H9 (cell line): ENCODE measurements around the gene LPIN2. TPM values are rescaled to one million over a fixed set of nuclear protein-coding genes. Genes with fewer than 3 reads are reported as not detected.

Source experiments
- DNase-seq: peaks from one replicate; pipeline ENCODE4 v3.0.0-alpha.2; 2017
- H2AFZ ChIP-seq: one replicate; pipeline ENCODE4 v1.6.1; 2013; ENCODE audit warnings: mild to moderate bottlenecking, low read length, control low read depth, moderate library complexity
- H2AK5ac ChIP-seq: 2 replicates; pipeline ENCODE4 v1.6.1; 2013; ENCODE audit warnings: low read length, control low read depth, mixed read lengths; ENCODE audit not compliant: insufficient read length
- H2BK120ac ChIP-seq: one replicate; pipeline ENCODE4 v1.6.1; 2013; ENCODE audit warnings: low read depth, mild to moderate bottlenecking, low read length, control low read depth, inconsistent platforms; ENCODE audit not compliant: poor library complexity, severe bottlenecking
- H2BK12ac ChIP-seq: 2 replicates; pipeline ENCODE4 v1.6.1; 2013; ENCODE audit warnings: low read length, control low read depth, mixed read lengths, low read depth; ENCODE audit not compliant: insufficient read length
- H2BK15ac ChIP-seq: 2 replicates; pipeline ENCODE4 v1.6.1; 2013; ENCODE audit warnings: low read depth, low read length, control low read depth
- H2BK20ac ChIP-seq: one replicate; pipeline ENCODE4 v1.6.1; 2013; ENCODE audit warnings: low read depth, mild to moderate bottlenecking, low read length, control low read depth, inconsistent platforms; ENCODE audit not compliant: poor library complexity, severe bottlenecking
- H2BK5ac ChIP-seq: 2 replicates; pipeline ENCODE4 v1.6.1; 2013; ENCODE audit warnings: low read length, control low read depth, mixed read lengths; ENCODE audit not compliant: insufficient read length
- H3K14ac ChIP-seq: 2 replicates; pipeline ENCODE4 v1.6.1; 2013; ENCODE audit warnings: low read length, control low read depth; ENCODE audit not compliant: insufficient read depth
- H3K18ac ChIP-seq: 2 replicates; pipeline ENCODE4 v1.6.1; 2013; ENCODE audit warnings: low read depth, mild to moderate bottlenecking, mixed read lengths, low read length, control low read depth; ENCODE audit not compliant: insufficient read length
- H3K23ac ChIP-seq: 2 replicates; pipeline ENCODE4 v1.6.1; 2013; ENCODE audit warnings: low read length, control low read depth, mixed read lengths, low read depth; ENCODE audit not compliant: insufficient read length
- H3K23me2 ChIP-seq: 2 replicates; pipeline ENCODE4 v1.6.1; 2013; ENCODE audit warnings: low read depth, mild to moderate bottlenecking, mixed read lengths, low read length, control low read depth; ENCODE audit not compliant: insufficient read length, poor library complexity, severe bottlenecking
- H3K27ac ChIP-seq: 2 replicates; pipeline ENCODE4 v1.5.1; 2013; ENCODE audit warnings: low read length, control low read depth, mixed read lengths, low read depth; ENCODE audit not compliant: insufficient read length
- H3K27me3 ChIP-seq: 2 replicates; pipeline ENCODE4 v1.6.1; 2013; ENCODE audit warnings: low read length, control low read depth, inconsistent platforms; ENCODE audit not compliant: insufficient read depth
- H3K4ac ChIP-seq: 2 replicates; pipeline ENCODE4 v1.6.1; 2013; ENCODE audit warnings: low read depth, mild to moderate bottlenecking, control low read depth, inconsistent platforms, low read length, moderate library complexity
- H3K4me1 ChIP-seq: 2 replicates; pipeline ENCODE4 v1.6.1; 2013; ENCODE audit warnings: low read length, control low read depth, inconsistent platforms; ENCODE audit not compliant: insufficient read depth
- H3K4me2 ChIP-seq: 2 replicates; pipeline ENCODE4 v1.6.1; 2013; ENCODE audit warnings: low read length, control low read depth, mixed read lengths; ENCODE audit not compliant: insufficient read length, insufficient read depth
- H3K56ac ChIP-seq: 2 replicates; pipeline ENCODE4 v1.6.1; 2013; ENCODE audit warnings: low read depth, mild to moderate bottlenecking, mixed read lengths, low read length, control low read depth; ENCODE audit not compliant: insufficient read length
- H3K79me1 ChIP-seq: 2 replicates; pipeline ENCODE4 v1.6.1; 2013; ENCODE audit warnings: low read depth, mild to moderate bottlenecking, moderate library complexity, low read length, control low read depth, inconsistent platforms; ENCODE audit not compliant: insufficient read depth, poor library complexity, severe bottlenecking
- H3K79me2 ChIP-seq: 2 replicates; pipeline ENCODE4 v1.6.1; 2013; ENCODE audit warnings: low read length, control low read depth, inconsistent platforms; ENCODE audit not compliant: insufficient read depth
- H3K9ac ChIP-seq: 2 replicates; pipeline ENCODE4 v1.6.1; 2013; ENCODE audit warnings: low read length, control low read depth, mixed read lengths; ENCODE audit not compliant: insufficient read length; ENCODE audit errors: extremely low read depth
- H3K9me3 ChIP-seq: one replicate; pipeline ENCODE4 v1.6.1; 2013; ENCODE audit warnings: low read depth, low read length, inconsistent platforms; ENCODE audit not compliant: control insufficient read depth
- H3T11ph ChIP-seq: one replicate; pipeline ENCODE4 v1.6.1; 2013; ENCODE audit warnings: mild to moderate bottlenecking, low read length, control low read depth, inconsistent platforms
- H4K20me1 ChIP-seq: one replicate; pipeline ENCODE4 v1.6.1; 2013; ENCODE audit not compliant: control insufficient read depth, insufficient read length, insufficient read depth
- H4K5ac ChIP-seq: 2 replicates; pipeline ENCODE4 v1.6.1; 2013; ENCODE audit warnings: low read depth, mild to moderate bottlenecking, mixed read lengths, low read length, control low read depth; ENCODE audit not compliant: insufficient read length
- H4K8ac ChIP-seq: replicated peaks from 2 replicates; pipeline ENCODE4 v1.6.1; 2013; ENCODE audit warnings: low read length, control low read depth, mixed read lengths, low read depth; ENCODE audit not compliant: insufficient read length
- H4K91ac ChIP-seq: 2 replicates; pipeline ENCODE4 v1.6.1; 2013; ENCODE audit warnings: low read depth, mild to moderate bottlenecking, moderate library complexity, mixed read lengths, low read length, control low read depth; ENCODE audit not compliant: insufficient read length
- H3K27ac Mint-ChIP-seq, 3 experiments: 2 replicates in 2 of 3; 3 replicates in 1 of 3; pipeline ENCODE4 v1.8.0; 2020 to 2021; ENCODE audit warnings: mixed read lengths in 3 of 3, mild to moderate bottlenecking in 1 of 3, moderate library complexity in 1 of 3
- H3K27me3 Mint-ChIP-seq: 2 replicates; pipeline ENCODE4 v1.8.0; 2021; ENCODE audit warnings: low read depth, mild to moderate bottlenecking, moderate library complexity, mixed read lengths
- H3K36me3 Mint-ChIP-seq, 3 experiments: 2 replicates in 2 of 3; 3 replicates in 1 of 3; pipeline ENCODE4 v1.8.0; 2020 to 2021; ENCODE audit warnings: low read depth in 3 of 3, mixed read lengths in 3 of 3; ENCODE audit not compliant: insufficient read depth in 1 of 3
- H3K4me1 Mint-ChIP-seq, 2 experiments: 2 replicates each; pipeline ENCODE4 v1.8.0; 2020; ENCODE audit warnings: mixed read lengths in 2 of 2
- H3K4me3 Mint-ChIP-seq, 2 experiments: 2 replicates in 1 of 2; 3 replicates in 1 of 2; pipeline ENCODE4 v1.8.0; 2020 to 2021; ENCODE audit warnings: mild to moderate bottlenecking in 2 of 2, mixed read lengths in 2 of 2, moderate library complexity in 1 of 2
- H3K9me3 Mint-ChIP-seq, 2 experiments: 2 replicates in 1 of 2; 3 replicates in 1 of 2; pipeline ENCODE4 v1.8.0; 2020; ENCODE audit warnings: mild to moderate bottlenecking in 2 of 2, mixed read lengths in 2 of 2, moderate library complexity in 1 of 2
- CTCF ChIP-seq: fragments of 200-600 bp; sonication (generic); conservative IDR thresholded peaks from 3 replicates; pipeline ENCODE4 v1.8.0; 2021; ENCODE audit warnings: antibody characterized with exemption, mild to moderate bottlenecking
- WGBS: extraction: QIAGEN DNeasy Blood & Tissue Kit; methylation state at CpG from one replicate; pipeline ENCODE4 v1.1.7; 2013; ENCODE audit warnings: missing lambda C conversion rate, low lambda C conversion rate, mixed read lengths; ENCODE audit not compliant: insufficient read length; ENCODE audit errors: extremely low coverage; 5-methylcytosine and 5-hydroxymethylcytosine counted together
- total RNA-seq: library from RNA; stranded (reverse); gene quantifications from 2 replicates; pipeline ENCODE4 v1.2.1, GENCODE V29; 2021

LPIN2 gene
- total RNA-seq, 1 experiment from 2014 or later = 9.2 TPM

GRCh38 chr18:3027370-3027891 lies 14.5 kb upstream of the LPIN2 start:
- Histone ChIP-seq H3K27ac (no peak overlapping the region), H2AK5ac (no peak overlapping the region), H3K79me1 (no peaks in the 10 kb centered on the region), H3K4ac (no peak overlapping the region), H3T11ph (no peak overlapping the region), H3K79me2 (no peaks in the 10 kb centered on the region), H4K5ac (no peak overlapping the region), H4K20me1 (no peaks in the 10 kb centered on the region), H2BK20ac (no peak overlapping the region), H2BK12ac (no peak overlapping the region), H2BK5ac (no peak overlapping the region), H3K4me1 (no peaks in the 10 kb centered on the region), H4K8ac (no peak overlapping the region), H3K4me2 (no peak overlapping the region), H3K23ac (no peak overlapping the region), H3K27me3 (no peaks in the 10 kb centered on the region), H3K9me3 (no peaks in the 10 kb centered on the region), H3K18ac (no peak overlapping the region), H2BK15ac (no peak overlapping the region), H2AFZ (no peak overlapping the region), H3K56ac (no peak overlapping the region), H2BK120ac (no peak overlapping the region), H4K91ac (no peak overlapping the region), H3K9ac (no peak overlapping the region), H3K14ac (no peak overlapping the region), H3K23me2 (no peaks in the 10 kb centered on the region)
- no peak for TF ChIP-seq CTCF
- Mint-ChIP-seq H3K27me3 (no peaks in the 10 kb centered on the region; the same call in 1 of the 2 replicates), H3K36me3 (no peaks in the 10 kb centered on the region), H3K4me1 (peaks cover 8 to 21% of the 10 kb centered on the region in 2 experiments), H3K4me3 (no peak overlapping the region), H3K9me3 (no peaks in the 10 kb centered on the region), H3K27ac (no peak overlapping the region)
- no CpG with 5 or more reads among the region's 11 CpGs for WGBS
- no peak for DNase-seq
